Activated CD8-positive, alpha-beta memory T cell treated with anti-CD3 and anti-CD28 coated beads for 36 hours (primary cell): ENCODE results near the gene PSMD5. TPM values are rescaled to one million over a fixed set of nuclear protein-coding genes. Genes with fewer than 3 reads are reported as not detected.

Experiments
- CTCF ChIA-PET: fragments of 350-600 bp; sonication (Branson Sonifier 250); formaldehyde crosslinking; loops from one replicate; lab custom pipeline; 2021; ENCODE audit warnings: antibody characterized with exemption; lab: Charles Lee
- POLR2A ChIA-PET: fragments of 350-600 bp; sonication (Branson Sonifier 250); formaldehyde crosslinking; loops from one replicate; lab custom pipeline; 2021; ENCODE audit warnings: antibody characterized with exemption; lab: Charles Lee
- total RNA-seq, 2 experiments: library from RNA; stranded (reverse); gene quantifications; one replicate each; pipeline ENCODE4 v1.2.3, GENCODE V29; 2021

Gene PSMD5
- 10 to 100 TPM; 63.0 to 68.1 TPM for total RNA-seq

- ChIA-PET POLR2A (interaction anchor here (0.5 to 2.5 kb wide), 11 partner anchors 49 to 268 kb away, joined by 3 to 12 read pairs (median 3); partner anchors contain the start of gene FBXW2), CTCF (interaction anchor here (0.6 to 1.5 kb wide), 3 partner anchors 19 to 94 kb away, joined by 3 to 4 read pairs (median 3); no protein-coding TSS in a partner anchor)
These were observed at the start of gene PSMD5 for GRCh38 chr9:120842685-120843485. Gene PSMD5 (minus strand): TSS chr9:120842922. CDS start chr9:120842909, 13 bp downstream.

- ChIA-PET POLR2A (interaction anchor here (0.6 to 5.1 kb wide), 14 partner anchors 8 to 47 kb away, joined by 3 to 29 read pairs (median 4); partner anchors contain the start of gene PHF19), CTCF (interaction anchor here (0.9 to 2.2 kb wide), 9 partner anchors 14 to 44 kb away, joined by 3 to 8 read pairs (median 4); partner anchors contain the start of genes PHF19 and TRAF1)
These were observed 49.4 kb upstream of the PSMD5 start for GRCh38 chr9:120891884-120892747.

- ChIA-PET CTCF (interaction anchor here (0.5 to 2.2 kb wide), 10 partner anchors 13 to 260 kb away, joined by 3 to 8 read pairs (median 4); partner anchors contain the start of genes PHF19 and TRAF1), POLR2A (interaction anchor here (0.6 to 5.1 kb wide), 15 partner anchors 8 to 158 kb away, joined by 3 to 29 read pairs (median 7); partner anchors contain the start of genes PHF19 and TRAF1)
These were observed 48.6 kb upstream of the PSMD5 start for GRCh38 chr9:120891245-120891883.

GRCh38 chr9:120890320-120891244, 47.9 kb upstream of the PSMD5 start:
- POLR2A ChIA-PET, result interaction anchor here (0.5 to 5.1 kb wide), 17 partner anchors 9 to 158 kb away, joined by 3 to 29 read pairs (median 4); partner anchors contain the start of genes FBXW2, PHF19 and TRAF1
- CTCF ChIA-PET, result interaction anchor here (0.5 to 2.2 kb wide), 11 partner anchors 11 to 261 kb away, joined by 3 to 8 read pairs (median 3); partner anchors contain the start of genes PHF19 and TRAF1

- ChIA-PET POLR2A (interaction anchor here (0.5 to 5.1 kb wide), 14 partner anchors 9 to 97 kb away, joined by 3 to 29 read pairs (median 6); partner anchors contain the start of genes FBXW2, PHF19 and TRAF1), CTCF (interaction anchor here (0.6 to 1.7 kb wide), 8 partner anchors 10 to 134 kb away, joined by 3 to 7 read pairs (median 3); partner anchors contain the start of gene PHF19)
These were observed 47.0 kb upstream of the PSMD5 start for GRCh38 chr9:120889606-120890271.

- ChIA-PET POLR2A (interaction anchor here (2.5 to 5.1 kb wide), 2 partner anchors 11 to 38 kb away, joined by 23 to 29 read pairs; partner anchors contain the start of genes PHF19 and TRAF1), CTCF (interaction anchor here (1.1 to 1.2 kb wide), 2 partner anchors 9 to 19 kb away, joined by 3 to 4 read pairs; no protein-coding TSS in a partner anchor)
These were observed 45.9 kb upstream of the PSMD5 start for GRCh38 chr9:120888626-120889025.

GRCh38 chr9:120886490-120886967, 43.8 kb upstream of the PSMD5 start:
- CTCF ChIA-PET, result no interaction called here
- POLR2A ChIA-PET, result interaction anchor here (0.6 to 0.9 kb wide), 2 partner anchors 10 to 45 kb away, joined by 3 to 4 read pairs; no protein-coding TSS in a partner anchor

- POLR2A ChIA-PET, result interaction anchor here (0.6 to 0.9 kb wide), 2 partner anchors 10 to 46 kb away, joined by 3 to 4 read pairs; no protein-coding TSS in a partner anchor
- CTCF ChIA-PET, result interaction anchor here (0.6 kb wide), 1 partner anchor 182 kb away, joined by 3 read pairs; no protein-coding TSS in a partner anchor
These were observed 43.2 kb upstream of the PSMD5 start for GRCh38 chr9:120885958-120886357.

GRCh38 chr9:120885457-120885856, 42.7 kb upstream of the PSMD5 start:
- CTCF ChIA-PET, result interaction anchor here (0.6 kb wide), 2 partner anchors 182 to 200 kb away, joined by 3 read pairs; no protein-coding TSS in a partner anchor
- POLR2A ChIA-PET, result no interaction called here

- POLR2A ChIA-PET, result interaction anchor here (1.0 kb wide), 1 partner anchor 10 kb away, joined by 4 read pairs; no protein-coding TSS in a partner anchor
These were observed 40.9 kb upstream of the PSMD5 start for GRCh38 chr9:120883608-120883996.

GRCh38 chr9:120882935-120883607, 40.3 kb upstream of the PSMD5 start:
- CTCF ChIA-PET, result interaction anchor here (1.3 kb wide), 1 partner anchor 14 kb away, joined by 5 read pairs; no protein-coding TSS in a partner anchor
- POLR2A ChIA-PET, result interaction anchor here (1.0 kb wide), 1 partner anchor 10 kb away, joined by 4 read pairs; no protein-coding TSS in a partner anchor

More at GRCh38 chr9:120883608-120883996, 40.9 kb upstream of the PSMD5 start:
- CTCF ChIA-PET, result interaction anchor here (1.3 kb wide), 1 partner anchor 14 kb away, joined by 5 read pairs; no protein-coding TSS in a partner anchor

GRCh38 chr9:120879446-120879845, 36.7 kb upstream of the PSMD5 start:
- CTCF ChIA-PET, result interaction anchor here (0.6 to 2.4 kb wide), 4 partner anchors 9 to 86 kb away, joined by 3 to 8 read pairs (median 4); no protein-coding TSS in a partner anchor

GRCh38 chr9:120878188-120879130, 35.7 kb upstream of the PSMD5 start:
- ChIA-PET POLR2A (interaction anchor here (0.5 to 3.3 kb wide), 5 partner anchors 13 to 65 kb away, joined by 3 to 29 read pairs (median 3); no protein-coding TSS in a partner anchor), CTCF (interaction anchor here (0.6 to 2.4 kb wide), 7 partner anchors 12 to 85 kb away, joined by 3 to 8 read pairs (median 3); no protein-coding TSS in a partner anchor)

More at GRCh38 chr9:120879446-120879845, 36.7 kb upstream of the PSMD5 start:
- POLR2A ChIA-PET, result interaction anchor here (3.3 kb wide), 1 partner anchor 12 kb away, joined by 29 read pairs; no protein-coding TSS in a partner anchor
